HG03469 (cell line): ENCODE results near the gene RPL29.

ENCODE experiments used
- ATAC-seq: cut with Tn5 transposase; IDR thresholded peaks from one replicate; pipeline ENCODE4 v1.9.1; 2021; ENCODE audit warnings: mild to moderate bottlenecking, moderate library complexity, moderate number of reproducible peaks; ENCODE audit not compliant: unreplicated experiment

RPL29 gene

GRCh38 chr3:52028572-52028971 lies 32.9 kb upstream of the RPL29 start:
- ATAC-seq: no peak

- no peak for ATAC-seq
Observed at GRCh38 chr3:52026041-52026440, 30.3 kb upstream of the RPL29 start.

GRCh38 chr3:52025453-52025852 lies 29.8 kb upstream of the RPL29 start:
- ATAC-seq: no peak

- ATAC-seq: no peak
Observed at GRCh38 chr3:52024765-52025452, 29.2 kb upstream of the RPL29 start.

- peak; percentile 56 for ATAC-seq
Observed at GRCh38 chr3:52023860-52024764, 28.4 kb upstream of the RPL29 start.

- no peak for ATAC-seq
Observed at GRCh38 chr3:52023101-52023770, 27.5 kb upstream of the RPL29 start.

GRCh38 chr3:52022323-52023100 lies 26.8 kb upstream of the RPL29 start:
- ATAC-seq: no peak

GRCh38 chr3:52021489-52022268 lies 26.0 kb upstream of the RPL29 start:
- no peak for ATAC-seq

- ATAC-seq: no peak
Observed at GRCh38 chr3:52020796-52021195, 25.1 kb upstream of the RPL29 start.

- no peak for ATAC-seq
Observed at GRCh38 chr3:52019352-52020080, 23.8 kb upstream of the RPL29 start.

GRCh38 chr3:52018319-52019000 lies 22.8 kb upstream of the RPL29 start:
- ATAC-seq: no peak

GRCh38 chr3:52017586-52017985 lies 21.9 kb upstream of the RPL29 start:
- no peak for ATAC-seq

GRCh38 chr3:52015438-52016228 lies 19.9 kb upstream of the RPL29 start:
- ATAC-seq: no peak

- no peak for ATAC-seq
Observed at GRCh38 chr3:52014613-52015012, 18.9 kb upstream of the RPL29 start.

- no peak for ATAC-seq
Observed at GRCh38 chr3:52013802-52014598, 18.3 kb upstream of the RPL29 start.

GRCh38 chr3:52012699-52013098 lies 17.0 kb upstream of the RPL29 start:
- ATAC-seq: no peak

- ATAC-seq: no peak
Observed at GRCh38 chr3:52010431-52010830, 14.7 kb upstream of the RPL29 start.
